AG10803 (cell line): ENCODE measurements around the gene LRP2BP.

ENCODE experiments used
- DNase-seq: peaks from one replicate; pipeline ENCODE4 v3.0.0; 2010; ENCODE audit warnings: low read depth
- H3K4me3 ChIP-seq: 2 replicates; pipeline ENCODE4 v1.5.1; 2011; ENCODE audit warnings: mild to moderate bottlenecking, low read length, control low read depth
- TF ChIP-seq, protein P1 (sequence below): conservative IDR thresholded peaks from 2 replicates; pipeline ENCODE4 v1.5.1; 2011; ENCODE audit warnings: mild to moderate bottlenecking, low read length, control low read depth, inconsistent platforms

LRP2BP gene

DNA sequence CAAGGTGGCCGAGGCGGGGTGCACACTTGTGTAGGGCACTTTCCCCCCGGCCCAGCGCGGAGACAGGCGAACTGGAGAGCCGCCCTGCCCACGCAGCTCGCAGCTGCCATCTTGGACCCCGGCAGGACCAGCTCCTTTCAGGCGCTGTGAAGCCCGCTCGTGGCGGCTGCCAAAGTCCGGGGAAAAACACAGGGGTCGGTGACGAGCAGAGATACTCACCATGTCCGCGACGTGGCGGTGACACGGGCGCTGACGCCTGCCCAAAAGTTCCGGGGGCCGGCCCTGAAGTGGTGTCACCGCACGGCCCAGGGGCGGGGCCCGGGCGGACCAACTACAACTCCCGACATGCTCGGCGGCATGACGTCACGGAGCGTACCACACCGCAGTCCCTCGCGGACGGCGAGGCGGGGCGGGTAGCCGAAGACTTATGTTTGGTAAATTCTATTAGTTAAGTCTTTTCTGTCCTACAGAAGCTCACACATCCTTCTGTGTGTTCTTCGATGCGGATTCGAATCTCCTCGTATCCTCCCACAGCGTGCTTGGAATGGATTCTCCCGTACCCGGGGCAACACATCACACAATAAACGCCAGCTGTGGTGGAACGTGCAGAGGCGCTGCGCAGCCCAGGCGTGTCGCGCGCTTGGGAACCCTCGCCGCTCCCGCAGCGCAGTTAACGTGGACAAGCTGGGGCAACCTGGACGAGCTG lies 30.1 kb upstream of the LRP2BP start, which contains the start of gene UFSP2:
UFSP2 (minus strand) TSS at position 318 of the 706 bp plus-strand sequence; CDS start at position 222, 96 bp downstream.
- TF ChIP-seq, protein P1, sequence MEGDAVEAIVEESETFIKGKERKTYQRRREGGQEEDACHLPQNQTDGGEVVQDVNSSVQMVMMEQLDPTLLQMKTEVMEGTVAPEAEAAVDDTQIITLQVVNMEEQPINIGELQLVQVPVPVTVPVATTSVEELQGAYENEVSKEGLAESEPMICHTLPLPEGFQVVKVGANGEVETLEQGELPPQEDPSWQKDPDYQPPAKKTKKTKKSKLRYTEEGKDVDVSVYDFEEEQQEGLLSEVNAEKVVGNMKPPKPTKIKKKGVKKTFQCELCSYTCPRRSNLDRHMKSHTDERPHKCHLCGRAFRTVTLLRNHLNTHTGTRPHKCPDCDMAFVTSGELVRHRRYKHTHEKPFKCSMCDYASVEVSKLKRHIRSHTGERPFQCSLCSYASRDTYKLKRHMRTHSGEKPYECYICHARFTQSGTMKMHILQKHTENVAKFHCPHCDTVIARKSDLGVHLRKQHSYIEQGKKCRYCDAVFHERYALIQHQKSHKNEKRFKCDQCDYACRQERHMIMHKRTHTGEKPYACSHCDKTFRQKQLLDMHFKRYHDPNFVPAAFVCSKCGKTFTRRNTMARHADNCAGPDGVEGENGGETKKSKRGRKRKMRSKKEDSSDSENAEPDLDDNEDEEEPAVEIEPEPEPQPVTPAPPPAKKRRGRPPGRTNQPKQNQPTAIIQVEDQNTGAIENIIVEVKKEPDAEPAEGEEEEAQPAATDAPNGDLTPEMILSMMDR, result no peak
- peak; percentile 87 for DNase-seq
- peak within 1 kb of the TSS; percentile 85 for H3K4me3 ChIP-seq

DNA sequence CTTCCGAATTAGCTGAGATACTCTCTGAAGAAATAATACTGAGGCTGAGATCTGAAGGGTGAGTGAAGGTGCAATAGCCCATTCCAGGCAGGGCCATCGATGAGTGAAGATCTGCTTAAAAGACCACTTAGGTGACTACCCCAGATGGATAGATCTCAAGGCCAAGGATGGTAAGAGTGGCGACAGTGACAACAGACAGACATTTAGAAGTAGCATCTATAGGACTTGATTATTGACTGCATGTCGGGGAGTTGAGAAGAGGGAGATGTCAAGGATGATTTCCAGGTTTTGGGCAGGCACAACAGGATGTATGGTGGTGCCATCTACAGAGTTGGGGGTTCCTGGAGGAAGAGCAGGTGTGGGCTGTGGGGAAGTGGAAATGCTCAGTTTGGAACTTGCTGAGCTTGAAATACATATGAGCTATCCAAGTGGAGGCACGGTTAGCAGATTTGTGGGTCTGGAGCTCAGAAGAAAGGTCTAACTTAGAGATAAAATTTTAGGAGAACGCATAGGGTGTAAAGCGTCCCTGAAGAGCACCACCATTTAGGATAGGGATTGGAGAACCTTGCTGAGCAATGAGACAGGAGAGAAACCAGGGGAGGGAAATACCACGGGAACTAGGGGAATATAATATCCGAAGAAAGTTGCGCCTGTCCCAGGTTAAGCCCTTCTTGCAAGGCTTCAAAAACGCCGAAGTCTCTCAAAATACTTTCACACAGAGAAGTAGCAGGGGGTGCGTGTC lies 29.4 kb upstream of the LRP2BP start:
- peak; percentile 43 for DNase-seq
- H3K4me3 ChIP-seq, result peak overlapping the region; percentile 85
- TF ChIP-seq, protein P1, result no peak

DNA sequence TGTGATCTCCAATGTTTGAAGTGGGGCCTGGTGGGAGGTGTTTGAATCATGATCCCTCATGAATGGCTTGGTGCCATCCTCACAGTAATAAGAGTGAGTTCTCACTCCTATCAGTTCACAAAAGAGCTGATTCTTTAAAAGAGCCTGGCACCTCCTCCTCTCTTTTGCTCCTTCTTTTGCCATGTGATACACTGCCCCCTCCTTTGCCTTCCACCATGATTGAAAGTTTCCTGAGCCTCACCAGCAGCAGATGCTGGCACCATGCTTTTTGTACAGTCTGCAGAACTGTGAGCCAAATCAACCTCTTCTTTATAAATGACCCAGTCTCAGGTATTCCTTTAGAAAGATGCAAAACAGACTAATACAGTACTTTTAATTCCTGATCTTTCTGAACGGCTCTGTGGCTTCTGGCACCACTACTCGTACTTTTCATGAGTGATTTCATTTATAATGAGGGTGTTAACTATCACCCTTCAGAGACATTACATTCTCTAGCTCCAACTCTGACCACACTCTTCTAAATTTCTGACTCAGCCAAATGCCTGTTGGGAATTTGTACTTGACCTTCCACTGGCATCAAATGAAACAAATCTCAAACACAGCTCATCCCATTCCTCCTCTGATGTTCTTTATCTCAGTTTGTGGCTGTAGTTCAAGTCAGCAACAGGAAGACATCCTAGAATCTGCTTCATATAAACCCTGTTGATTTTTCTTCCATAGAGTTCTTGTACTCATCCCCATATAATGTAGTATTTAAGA lies 25.8 kb upstream of the LRP2BP start:
- H3K4me3 ChIP-seq, result no peak overlapping the region
- DNase-seq, result peak; percentile 49
- TF ChIP-seq, protein P1, result no peak

DNA sequence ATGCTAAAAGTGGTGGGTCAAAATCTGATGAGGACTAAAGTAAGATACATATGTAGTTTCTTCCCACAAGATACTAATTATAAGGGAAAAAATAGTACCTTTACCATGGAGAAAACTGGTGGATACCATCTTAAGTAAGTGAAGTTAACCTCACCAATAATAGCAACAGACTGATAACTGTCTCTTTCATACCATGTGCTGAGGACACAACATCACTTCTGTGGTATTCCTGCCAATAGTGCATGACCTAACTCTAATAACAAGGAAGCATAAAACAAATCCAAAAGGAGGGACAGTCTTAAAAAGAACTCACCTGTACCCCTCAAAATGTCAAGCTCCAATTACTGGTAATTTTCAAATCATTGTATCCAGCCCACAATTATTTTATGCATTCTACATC lies 21.2 kb upstream of the LRP2BP start:
- DNase-seq, result no peak
- H3K4me3 ChIP-seq, result no peak overlapping the region
- TF ChIP-seq, protein P1, result no peak

DNA sequence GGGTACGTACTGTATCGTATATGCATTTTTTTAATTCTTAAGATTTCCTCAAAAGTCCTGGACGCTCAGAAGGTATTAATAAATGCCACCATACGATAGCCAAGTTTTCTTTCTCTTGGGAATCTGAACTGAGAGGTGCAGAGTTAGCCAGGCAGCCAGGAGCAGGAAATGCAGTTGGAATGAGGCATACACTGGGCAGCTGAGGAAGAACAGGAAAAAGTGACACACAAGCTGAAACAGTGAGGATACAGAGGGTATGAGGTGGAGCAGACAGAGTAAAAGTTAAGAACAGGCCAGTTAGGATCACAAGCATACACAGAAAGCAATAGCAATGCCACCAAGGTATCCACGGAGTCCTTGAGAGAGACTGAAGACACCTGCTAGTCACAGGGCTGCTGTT lies 16.7 kb upstream of the LRP2BP start:
- H3K4me3 ChIP-seq, result no peak overlapping the region
- TF ChIP-seq, protein P1, result no peak
- no peak for DNase-seq

DNA sequence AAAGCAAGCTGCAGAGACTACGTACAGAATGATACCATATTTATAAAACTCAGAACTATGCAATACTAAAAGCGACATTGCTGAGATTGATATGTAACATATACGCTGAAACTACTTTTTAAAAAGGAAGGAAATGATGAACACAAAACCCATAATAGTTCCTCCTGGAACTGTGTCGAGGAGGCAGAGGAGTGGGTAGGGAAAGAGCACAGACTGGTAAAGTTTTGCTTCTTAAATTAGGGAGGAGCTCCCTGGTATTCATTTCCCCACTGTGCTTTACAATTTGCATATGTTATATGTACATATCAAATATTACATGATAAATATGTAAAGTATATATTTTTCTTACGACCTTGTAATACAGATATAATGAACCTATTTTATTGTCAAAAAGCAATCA lies 16.1 kb upstream of the LRP2BP start:
- no peak for DNase-seq
- TF ChIP-seq, protein P1, result no peak
- H3K4me3 ChIP-seq, result no peak overlapping the region
